ENCODE results near the gene CDYL2. TPM values are rescaled to one million over a fixed set of nuclear protein-coding genes. Genes with fewer than 3 reads are reported as not detected.

Gene CDYL2
- total RNA-seq, 2 donors from 2014 or later = 26.3 to 40.3 TPM

GRCh38 chr16:80596507-80597207 is 207.7 kb downstream of the CDYL2 start:
- Mint-ChIP-seq H3K27me3 (peaks cover 25% of the 10 kb centered on the region), H3K4me1 (peaks cover under 1% of the 10 kb centered on the region)

GRCh38 chr16:80594756-80595155 is 209.6 kb downstream of the CDYL2 start:
- Mint-ChIP-seq H3K27me3 (peaks cover 30% of the 10 kb centered on the region), H3K9me3 (peaks cover 12% of the 10 kb centered on the region), H3K27ac (no peak overlapping the region), H3K4me3 (no peak overlapping the region), H3K36me3 (ENCODE audit: low read depth) (no peaks in the 10 kb centered on the region), H3K4me1 (peaks cover 11% of the 10 kb centered on the region)
- ATAC-seq (replicated peaks) = no peak

More at GRCh38 chr16:80596507-80597207, 207.7 kb downstream of the CDYL2 start:
- no peak for ATAC-seq (replicated peaks)
- peaks cover 12% of the 10 kb centered on the region for H3K9me3 Mint-ChIP-seq
- no peak overlapping the region for H3K27ac Mint-ChIP-seq
- H3K4me3 Mint-ChIP-seq = no peak overlapping the region
- no peaks in the 10 kb centered on the region for H3K36me3 Mint-ChIP-seq (ENCODE audit: low read depth)

- peaks cover 11% of the 10 kb centered on the region for H3K4me1 Mint-ChIP-seq
- peaks cover 12% of the 10 kb centered on the region for H3K9me3 Mint-ChIP-seq
- no peak overlapping the region for H3K27ac Mint-ChIP-seq
- no peak overlapping the region for H3K4me3 Mint-ChIP-seq
- ATAC-seq (replicated peaks) = no peak
- H3K36me3 Mint-ChIP-seq (ENCODE audit: low read depth) = no peaks in the 10 kb centered on the region
- peaks cover 40% of the 10 kb centered on the region for H3K27me3 Mint-ChIP-seq
Measured at GRCh38 chr16:80592273-80592672, 212.1 kb downstream of the CDYL2 start.

- H3K36me3 Mint-ChIP-seq (ENCODE audit: low read depth) = no peaks in the 10 kb centered on the region
- peaks cover 8% of the 10 kb centered on the region for H3K9me3 Mint-ChIP-seq
- H3K4me3 Mint-ChIP-seq = peak overlapping the region; percentile 59
- H3K27me3 Mint-ChIP-seq = peaks cover 42% of the 10 kb centered on the region
- peak; percentile 81 for ATAC-seq (replicated peaks)
- peaks cover 16% of the 10 kb centered on the region for H3K4me1 Mint-ChIP-seq
- H3K27ac Mint-ChIP-seq = peak overlapping the region; percentile 30
Measured at GRCh38 chr16:80591071-80591915, 213.1 kb downstream of the CDYL2 start.

- peaks cover 3% of the 10 kb centered on the region for H3K9me3 Mint-ChIP-seq
- H3K27me3 Mint-ChIP-seq = peaks cover 24% of the 10 kb centered on the region
- H3K36me3 Mint-ChIP-seq (ENCODE audit: low read depth) = no peaks in the 10 kb centered on the region
- H3K27ac Mint-ChIP-seq = no peak overlapping the region
- no peak for ATAC-seq (replicated peaks)
- peaks cover 37% of the 10 kb centered on the region for H3K4me1 Mint-ChIP-seq
- peak overlapping the region; percentile 8 for H3K4me3 Mint-ChIP-seq
Measured at GRCh38 chr16:80587071-80587470, 217.3 kb downstream of the CDYL2 start.

GRCh38 chr16:80586476-80586875 is 217.9 kb downstream of the CDYL2 start:
- H3K36me3 Mint-ChIP-seq (ENCODE audit: low read depth) = no peaks in the 10 kb centered on the region
- peaks cover 34% of the 10 kb centered on the region for H3K4me1 Mint-ChIP-seq

GRCh38 chr16:80585764-80586163 is 218.6 kb downstream of the CDYL2 start:
- ATAC-seq (replicated peaks) = peak; percentile 72
- Mint-ChIP-seq H3K9me3 (peaks cover 3% of the 10 kb centered on the region), H3K36me3 (ENCODE audit: low read depth) (no peaks in the 10 kb centered on the region), H3K27ac (peak overlapping the region; percentile 0), H3K27me3 (peaks cover 17% of the 10 kb centered on the region), H3K4me1 (peaks cover 34% of the 10 kb centered on the region), H3K4me3 (peak overlapping the region; percentile 8)

More at GRCh38 chr16:80586476-80586875, 217.9 kb downstream of the CDYL2 start:
- peaks cover 22% of the 10 kb centered on the region for H3K27me3 Mint-ChIP-seq
- ATAC-seq (replicated peaks) = peak; percentile 5
- H3K9me3 Mint-ChIP-seq = peaks cover 3% of the 10 kb centered on the region
- H3K4me3 Mint-ChIP-seq = peak overlapping the region; percentile 8
- peak overlapping the region; percentile 0 for H3K27ac Mint-ChIP-seq

- ATAC-seq (replicated peaks) = peak; percentile 60
- peaks cover 3% of the 10 kb centered on the region for H3K9me3 Mint-ChIP-seq
- H3K27me3 Mint-ChIP-seq = peaks cover 13% of the 10 kb centered on the region
- peaks cover 44% of the 10 kb centered on the region for H3K4me1 Mint-ChIP-seq
- peak overlapping the region; percentile 80 for H3K27ac Mint-ChIP-seq
- H3K4me3 Mint-ChIP-seq = peak overlapping the region; percentile 37
- H3K36me3 Mint-ChIP-seq (ENCODE audit: low read depth) = no peaks in the 10 kb centered on the region
Measured at GRCh38 chr16:80583466-80583865, 220.9 kb downstream of the CDYL2 start.

- Mint-ChIP-seq H3K27ac (peak overlapping the region; percentile 82), H3K36me3 (ENCODE audit: low read depth) (no peaks in the 10 kb centered on the region), H3K4me3 (peak overlapping the region; percentile 64), H3K9me3 (no peaks in the 10 kb centered on the region), H3K27me3 (no peaks in the 10 kb centered on the region), H3K4me1 (peaks cover 37% of the 10 kb centered on the region)
- ATAC-seq (replicated peaks) = peak; percentile 81
Measured at GRCh38 chr16:80580109-80580832, 224.1 kb downstream of the CDYL2 start.

- Mint-ChIP-seq H3K4me1 (peaks cover 18% of the 10 kb centered on the region), H3K36me3 (ENCODE audit: low read depth) (no peaks in the 10 kb centered on the region), H3K9me3 (no peaks in the 10 kb centered on the region), H3K4me3 (no peak overlapping the region), H3K27ac (no peak overlapping the region), H3K27me3 (no peaks in the 10 kb centered on the region)
- ATAC-seq (replicated peaks) = no peak
Measured at GRCh38 chr16:80577485-80578280, 226.7 kb downstream of the CDYL2 start.

GRCh38 chr16:80576343-80576912 is 228.0 kb downstream of the CDYL2 start:
- no peaks in the 10 kb centered on the region for H3K27me3 Mint-ChIP-seq
- ATAC-seq (replicated peaks) = peak; percentile 11
- no peak overlapping the region for H3K4me3 Mint-ChIP-seq
- H3K36me3 Mint-ChIP-seq (ENCODE audit: low read depth) = no peaks in the 10 kb centered on the region
- no peaks in the 10 kb centered on the region for H3K9me3 Mint-ChIP-seq
- no peak overlapping the region for H3K27ac Mint-ChIP-seq
- peaks cover 18% of the 10 kb centered on the region for H3K4me1 Mint-ChIP-seq

- ATAC-seq (replicated peaks) = no peak
- Mint-ChIP-seq H3K36me3 (ENCODE audit: low read depth) (no peaks in the 10 kb centered on the region), H3K4me1 (peaks cover 23% of the 10 kb centered on the region), H3K27ac (no peak overlapping the region), H3K27me3 (no peaks in the 10 kb centered on the region), H3K9me3 (no peaks in the 10 kb centered on the region), H3K4me3 (no peak overlapping the region)
Measured at GRCh38 chr16:80573700-80574120, 230.7 kb downstream of the CDYL2 start.

GRCh38 chr16:80570106-80570478 is 234.3 kb downstream of the CDYL2 start:
- H3K36me3 Mint-ChIP-seq (ENCODE audit: low read depth) = no peaks in the 10 kb centered on the region
- H3K4me1 Mint-ChIP-seq = peaks cover 24% of the 10 kb centered on the region
- peak overlapping the region; percentile 69 for H3K4me3 Mint-ChIP-seq
- H3K27ac Mint-ChIP-seq = peak overlapping the region; percentile 90
- ATAC-seq (replicated peaks) = peak; percentile 22
- H3K9me3 Mint-ChIP-seq = peaks cover 4% of the 10 kb centered on the region
- H3K27me3 Mint-ChIP-seq = peaks cover 8% of the 10 kb centered on the region
